Measurements from ENCODE around the gene GRID2. TPM values are rescaled to one million over a fixed set of nuclear protein-coding genes. Genes with fewer than 3 reads are reported as not detected.
"Not testable (repeated sequence)": the region's sequence is repeated elsewhere in the genome, so short reads cannot be mapped to it uniquely, and the experiment has no call there.

GRID2 gene
- total RNA-seq, 1 experiment from 2014 or later: not detected

DNA sequence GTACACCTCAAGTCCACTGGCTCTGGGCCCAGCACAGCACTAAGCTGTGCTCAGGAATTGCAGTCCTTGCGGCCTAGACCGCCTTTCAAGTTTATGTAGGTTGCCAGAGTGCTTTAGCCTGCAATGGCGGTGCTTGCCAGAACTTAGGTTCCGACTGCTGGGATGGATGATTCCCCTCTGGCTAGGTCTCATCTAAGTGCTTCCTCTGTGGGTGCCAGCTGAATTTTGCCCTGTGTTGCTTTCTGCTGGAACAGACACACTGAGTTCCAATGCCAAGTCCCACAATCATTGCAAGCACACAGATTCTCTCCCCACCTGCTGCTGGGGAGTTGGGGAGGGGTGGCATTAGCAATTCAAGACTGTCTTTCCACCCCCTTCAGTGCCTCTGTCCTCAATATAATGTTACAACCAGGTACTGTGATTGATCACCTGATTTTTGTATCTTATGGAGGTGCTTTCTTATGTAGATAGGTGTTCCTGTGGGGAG is 129.5 kb downstream of the GRID2 start:
- DNase-seq (ENCODE audit: low spot score): no peak

DNA sequence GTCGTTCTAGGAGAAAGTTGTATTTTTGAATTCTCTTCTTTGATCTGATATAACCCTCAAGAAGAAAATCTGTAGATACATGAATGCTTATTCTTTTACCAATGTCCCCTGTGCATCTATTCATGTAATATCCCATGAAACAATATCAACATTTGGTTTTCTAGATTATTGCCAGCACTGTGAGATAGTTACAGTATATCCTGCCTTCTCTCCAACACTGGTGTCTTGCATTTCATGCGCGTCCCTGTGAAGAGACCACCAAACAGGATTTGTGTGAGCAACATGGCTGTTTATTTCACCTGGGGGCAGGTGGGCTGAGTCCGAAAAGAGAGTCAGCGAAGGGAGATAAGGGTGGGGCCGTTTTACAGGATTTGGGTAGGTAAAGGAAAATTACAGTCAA is 135.0 kb downstream of the GRID2 start:
- not testable (repeated sequence) for DNase-seq (ENCODE audit: low spot score)

DNA sequence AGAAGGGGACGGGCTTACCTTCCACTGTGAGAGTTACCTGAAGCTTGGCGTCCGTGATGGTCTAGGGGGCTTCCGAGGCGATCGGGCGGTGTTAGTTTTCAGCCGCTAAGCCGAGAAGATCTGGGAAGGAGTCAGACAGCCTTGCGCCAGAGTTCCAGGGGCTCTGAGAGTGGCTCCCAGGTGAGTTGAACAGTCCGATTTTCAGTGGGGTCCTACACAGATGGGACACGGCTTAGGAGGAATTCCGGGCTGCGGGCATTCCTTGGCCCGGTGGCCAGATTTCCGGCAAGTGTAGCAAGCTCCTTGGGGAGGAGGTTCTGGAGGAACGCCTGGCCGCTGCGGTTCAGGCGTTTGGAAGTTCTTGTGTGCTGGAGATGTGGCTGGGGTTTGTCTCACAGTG is 138.4 kb downstream of the GRID2 start:
- not testable (repeated sequence) for DNase-seq (ENCODE audit: low spot score)

DNA sequence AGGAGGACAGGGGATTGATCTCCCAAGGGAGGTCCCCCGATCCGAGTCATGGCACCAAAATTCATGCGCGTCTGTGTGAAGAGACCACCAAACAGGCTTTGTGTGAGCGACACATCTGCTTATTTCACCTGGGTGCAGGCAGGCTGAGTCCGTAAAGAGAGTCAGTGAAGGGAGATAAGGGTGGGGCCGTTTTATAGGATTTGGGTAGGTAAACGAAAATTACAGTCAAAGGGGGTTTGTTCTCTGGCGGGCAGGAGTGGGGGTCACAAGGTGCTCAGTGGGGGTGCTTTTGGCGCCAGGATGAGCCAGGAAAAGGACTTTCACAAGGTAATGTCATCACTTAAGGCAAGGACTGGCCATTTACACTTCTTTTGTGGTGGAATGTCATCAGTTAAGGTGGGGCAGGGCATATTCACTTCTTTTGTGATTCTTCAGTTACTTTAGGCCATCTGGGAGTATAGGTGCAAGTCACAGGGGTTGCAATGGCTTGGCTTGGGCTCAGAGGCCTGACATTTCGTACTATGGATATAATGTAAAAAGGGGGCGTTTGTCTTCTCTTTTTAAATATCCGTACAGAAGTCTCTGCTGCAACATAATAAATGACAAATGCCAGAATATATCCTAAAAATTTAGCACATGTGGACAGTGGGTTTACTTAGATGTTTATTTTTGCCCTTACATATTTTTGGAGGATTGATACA is 140.5 kb downstream of the GRID2 start:
- DNase-seq (ENCODE audit: low spot score): not testable (repeated sequence)

DNA sequence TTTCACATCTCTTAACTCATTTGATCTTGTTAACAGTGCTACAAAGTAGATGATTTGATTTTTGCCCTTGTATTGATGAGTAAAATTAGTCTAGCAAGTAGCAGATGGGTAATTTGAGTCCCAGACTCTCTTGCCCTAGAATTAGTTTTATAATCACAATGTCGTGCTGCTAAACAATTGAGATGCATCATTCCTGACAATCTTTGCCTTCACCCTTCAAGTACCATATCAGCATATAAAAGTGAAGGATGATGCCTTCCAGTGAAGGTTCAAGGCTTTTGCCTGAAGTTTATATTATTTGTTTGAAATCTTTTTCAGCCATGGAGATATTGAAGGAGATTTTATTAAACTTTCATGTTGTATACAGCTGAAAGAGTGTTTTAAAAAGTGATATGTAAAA is 141.4 kb downstream of the GRID2 start:
- DNase-seq (ENCODE audit: low spot score): no peak

DNA sequence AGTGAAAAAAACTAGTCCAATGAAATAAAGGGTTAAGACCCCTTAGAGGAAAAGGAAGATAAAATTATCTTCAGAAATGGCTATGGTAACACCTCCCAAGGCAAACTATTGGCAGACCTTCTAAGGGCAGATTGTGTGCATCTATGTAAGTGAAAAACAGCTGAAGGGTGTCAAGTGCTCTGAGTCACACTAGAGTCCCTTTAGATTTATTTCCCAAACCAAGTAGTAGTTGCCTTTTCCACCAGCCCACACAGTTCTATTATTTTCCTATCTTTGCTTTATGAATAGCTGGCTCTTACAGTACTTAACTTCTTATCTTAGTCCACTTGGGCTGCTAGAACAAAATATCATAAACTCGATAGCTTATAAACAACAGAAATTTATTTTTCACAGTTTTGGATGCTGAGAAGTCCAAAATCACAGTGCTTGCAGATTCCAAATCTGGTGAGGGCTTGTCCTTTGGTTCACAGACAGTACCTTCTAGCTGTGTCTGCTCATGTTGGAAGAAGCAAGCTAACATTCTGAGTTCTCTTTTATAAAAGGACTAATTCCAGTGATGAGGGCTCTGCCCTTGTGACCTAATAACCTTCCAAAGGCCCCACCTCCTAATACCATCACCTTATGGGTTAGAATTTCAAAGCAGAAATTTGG is 143.6 kb downstream of the GRID2 start:
- no peak for DNase-seq (ENCODE audit: low spot score)

DNA sequence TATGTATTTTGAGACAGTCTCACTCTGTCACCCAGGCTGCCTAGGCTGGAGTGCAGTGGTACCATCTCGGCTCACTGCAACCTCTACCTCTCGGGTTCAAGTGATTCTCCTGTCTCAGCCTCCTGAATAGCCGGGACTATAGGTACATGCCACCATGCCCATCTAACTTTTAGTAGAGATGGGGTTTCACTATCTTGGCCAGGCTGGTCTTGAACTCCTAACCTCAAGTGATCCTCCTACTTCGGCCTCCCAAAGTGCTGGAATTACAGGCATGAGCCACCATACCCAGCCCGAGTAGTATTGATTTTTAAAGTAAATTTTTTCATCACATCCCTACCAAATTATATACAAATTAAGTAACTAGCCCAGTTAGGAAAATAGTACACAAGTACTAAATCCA is 144.4 kb downstream of the GRID2 start:
- not testable (repeated sequence) for DNase-seq (ENCODE audit: low spot score)

DNA sequence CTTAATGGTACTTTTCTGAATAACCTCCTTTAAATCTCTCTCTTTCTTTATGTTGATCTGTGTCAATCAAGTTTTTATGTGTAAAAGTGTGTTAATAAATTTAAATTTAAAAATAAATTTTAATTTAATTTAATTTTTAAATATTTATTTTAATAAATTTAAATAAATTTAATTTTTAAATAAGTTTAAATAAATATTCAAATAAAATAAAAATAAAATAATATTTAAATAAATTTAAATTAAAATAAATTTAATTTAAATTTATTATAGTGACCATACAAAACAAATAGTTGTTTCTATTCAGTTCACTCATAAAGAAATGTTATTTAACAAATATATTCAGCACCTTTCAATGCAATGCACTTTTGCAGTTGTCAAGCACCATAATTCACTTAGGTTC is 146.9 kb downstream of the GRID2 start:
- DNase-seq (ENCODE audit: low spot score): no peak

DNA sequence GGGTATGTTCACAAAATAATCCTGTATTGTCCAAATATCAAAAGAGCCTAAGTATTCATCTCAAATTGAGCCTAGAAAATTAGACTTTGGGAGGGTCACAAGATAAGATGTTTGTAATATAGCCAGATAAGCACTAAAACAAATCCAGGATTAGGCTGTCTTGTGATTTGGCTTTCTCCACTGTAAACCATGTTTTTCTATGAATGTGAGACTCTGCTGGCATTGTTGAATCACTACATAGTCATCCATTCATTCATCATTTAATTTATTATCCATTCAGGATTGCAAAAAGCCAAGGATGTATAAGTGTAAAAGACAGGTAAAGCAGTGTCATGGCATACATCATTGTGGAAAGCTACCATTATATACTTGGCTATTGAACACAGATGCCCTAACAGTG is 148.0 kb downstream of the GRID2 start:
- DNase-seq (ENCODE audit: low spot score): no peak

DNA sequence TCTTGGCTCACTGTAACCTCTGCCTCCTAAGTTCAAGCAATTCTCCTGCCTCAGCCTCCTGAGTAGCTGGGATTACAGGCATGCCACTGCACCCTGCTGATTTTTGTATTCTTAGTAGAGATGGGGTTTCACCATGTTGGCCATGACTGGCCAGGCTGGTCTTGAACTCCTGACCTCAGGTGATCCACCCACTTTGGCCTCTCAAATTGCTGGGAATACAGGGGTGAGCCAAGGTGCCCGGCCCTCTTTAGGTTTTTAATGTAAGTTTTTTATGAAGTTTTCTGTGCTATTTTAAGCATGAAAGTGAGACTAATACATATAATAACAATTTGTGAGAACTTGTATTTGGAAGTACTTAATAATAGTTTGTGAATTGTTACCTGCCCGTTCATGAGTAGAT is 148.6 kb downstream of the GRID2 start:
- DNase-seq (ENCODE audit: low spot score): not testable (repeated sequence)

DNA sequence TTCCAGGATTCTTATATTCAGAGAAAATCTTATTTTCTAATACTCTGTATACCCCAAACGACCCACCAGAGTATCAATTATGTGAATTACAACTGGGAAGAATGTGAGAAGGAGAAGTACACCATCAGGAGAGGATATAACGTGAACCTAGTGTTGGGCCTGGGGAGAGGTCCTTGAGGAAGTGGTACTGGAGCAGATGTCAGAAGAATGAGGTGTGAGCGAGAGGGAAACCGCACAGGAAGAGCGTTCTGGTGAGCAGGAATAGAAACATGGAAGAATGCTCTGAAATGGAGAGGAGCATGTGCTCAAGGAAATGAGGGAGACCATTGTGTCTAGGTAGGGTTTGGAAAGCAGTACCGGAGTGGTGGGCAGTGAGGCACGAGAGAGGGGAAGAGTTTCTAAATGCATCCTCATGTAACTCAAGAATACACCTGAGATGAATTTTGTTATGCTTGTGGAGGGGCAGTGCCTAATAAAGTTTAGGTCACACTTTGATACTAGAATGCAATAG is 151.6 kb downstream of the GRID2 start:
- DNase-seq (ENCODE audit: low spot score): no peak

DNA sequence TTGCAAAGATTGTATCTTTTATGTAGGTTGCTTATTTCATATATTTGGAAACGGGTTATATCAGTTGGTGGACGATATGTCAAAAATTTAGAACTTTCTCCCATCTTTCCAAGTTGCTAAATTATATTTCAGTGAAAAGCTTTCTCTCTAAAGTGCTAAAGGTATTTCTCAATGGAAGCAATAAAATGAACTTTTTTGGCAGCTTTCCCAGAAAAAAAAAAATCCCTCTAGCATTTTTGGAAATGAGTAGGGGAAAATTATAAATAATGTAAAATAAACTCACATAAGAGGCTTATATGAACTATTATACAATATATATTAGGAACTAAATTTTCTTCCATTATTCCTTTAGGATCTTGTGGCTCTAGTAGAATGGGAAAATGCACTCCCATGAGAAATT is 152.2 kb downstream of the GRID2 start:
- no peak for DNase-seq (ENCODE audit: low spot score)

DNA sequence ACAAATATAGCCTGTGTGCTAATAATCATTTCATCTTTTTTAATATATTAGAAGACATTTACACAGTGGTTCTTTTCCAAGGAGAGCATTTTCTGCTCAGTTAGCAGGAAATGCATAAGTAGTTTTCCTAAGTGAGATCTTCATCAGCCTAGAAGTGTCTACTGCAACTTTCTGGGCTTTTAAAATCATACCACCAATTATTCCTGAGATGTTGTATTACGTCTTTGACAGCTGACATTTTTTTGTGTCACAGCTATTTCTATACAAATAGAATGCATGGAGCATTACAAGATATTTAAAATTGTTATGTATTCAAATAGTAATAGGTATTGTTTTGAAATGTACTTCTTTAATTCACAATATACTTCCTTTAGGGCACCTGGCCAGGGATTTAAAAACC is 158.0 kb downstream of the GRID2 start:
- no peak for DNase-seq (ENCODE audit: low spot score)

DNA sequence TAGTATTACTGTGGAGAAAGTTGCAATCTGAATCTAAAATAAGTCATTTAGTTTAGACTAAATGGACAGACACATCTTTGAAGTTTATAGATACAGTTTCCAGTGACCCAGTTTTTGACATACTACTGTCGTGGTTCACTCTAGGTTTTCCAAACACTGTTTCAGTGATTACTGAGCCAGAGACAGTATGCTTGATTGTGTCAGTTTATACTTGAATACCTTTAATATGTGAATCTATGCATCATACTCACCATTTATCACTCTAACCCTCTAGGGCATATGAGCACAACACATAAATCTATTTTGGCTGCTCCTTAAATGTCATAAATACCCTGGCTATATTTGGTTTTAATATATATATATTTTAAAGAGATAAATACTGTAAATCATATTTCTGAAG is 173.5 kb downstream of the GRID2 start:
- no peak for DNase-seq (ENCODE audit: low spot score)

DNA sequence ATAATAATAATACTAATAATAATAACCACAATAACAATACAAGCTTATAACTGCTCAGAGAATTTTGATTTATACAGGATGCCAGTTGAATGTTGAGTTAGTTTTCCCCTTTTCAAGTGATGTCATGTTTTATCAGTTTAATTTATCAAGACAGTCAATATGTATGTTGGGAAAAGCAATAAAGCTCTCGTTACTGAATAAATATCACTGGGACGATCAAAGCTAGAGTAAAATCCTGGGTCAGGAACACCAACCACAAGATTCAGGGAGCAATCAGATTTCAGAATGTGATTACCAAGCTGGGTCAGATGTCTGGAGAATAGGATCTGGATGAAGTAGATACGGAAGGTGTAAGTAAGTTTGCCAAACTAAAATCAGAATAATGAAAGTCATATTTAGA is 179.6 kb downstream of the GRID2 start:
- peak; percentile 42 for DNase-seq (ENCODE audit: low spot score)

DNA sequence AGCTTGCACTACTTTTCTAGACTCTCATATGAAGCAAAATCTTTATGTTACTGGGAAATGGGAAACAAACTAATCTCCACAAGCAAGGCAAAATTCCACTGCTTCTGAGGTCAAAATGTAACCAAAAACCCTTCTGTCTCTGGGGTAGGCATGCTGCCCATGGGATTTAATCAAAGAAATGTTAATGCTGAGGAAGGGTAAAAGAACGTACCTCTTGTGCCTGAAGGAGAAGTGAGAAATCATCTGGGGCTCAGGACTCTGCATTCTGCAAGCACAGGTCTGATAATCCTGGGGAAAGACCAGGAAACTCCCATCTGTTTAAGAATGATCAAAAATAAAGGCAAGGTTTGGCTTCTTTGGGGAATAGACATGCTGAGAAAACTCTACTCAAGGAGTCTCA is 184.7 kb downstream of the GRID2 start:
- DNase-seq (ENCODE audit: low spot score): no peak

DNA sequence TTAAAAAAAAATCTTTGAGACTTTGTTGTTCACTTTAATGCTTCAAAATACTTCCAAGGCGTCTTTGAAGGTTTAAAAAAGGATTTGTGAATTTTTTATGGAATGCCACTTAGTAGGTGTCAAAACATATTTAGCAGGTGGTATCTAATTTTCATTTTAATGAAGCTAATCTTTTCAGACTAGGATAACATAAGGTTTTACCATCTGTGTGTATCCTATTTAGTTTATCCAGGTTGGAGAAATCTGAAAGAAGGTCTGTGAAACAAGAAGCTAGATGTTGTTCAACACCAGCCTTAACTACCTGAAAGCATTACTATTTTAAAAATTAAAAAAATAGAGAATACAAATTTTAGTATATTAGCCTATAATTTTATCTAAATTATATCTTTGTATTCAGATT is 193.4 kb downstream of the GRID2 start:
- no peak for DNase-seq (ENCODE audit: low spot score)

DNA sequence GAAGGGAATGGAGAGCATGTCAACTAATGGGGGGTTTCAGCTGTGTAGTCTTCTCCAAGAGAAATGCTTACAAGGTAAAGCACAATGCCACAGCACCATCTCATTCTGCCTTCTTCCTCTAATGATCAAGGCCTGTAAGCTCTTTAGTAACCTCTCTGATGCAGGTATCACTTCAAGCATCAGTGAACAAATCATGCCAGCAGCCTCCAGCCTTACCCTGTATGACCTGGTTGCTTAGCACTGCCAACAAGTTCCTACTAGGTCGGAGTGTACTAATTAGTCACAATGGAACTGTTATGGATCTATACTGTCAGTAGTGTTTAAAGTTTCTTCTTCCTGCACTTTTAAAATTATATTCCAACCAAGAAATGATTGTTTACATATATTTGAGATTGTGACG is 197.7 kb downstream of the GRID2 start:
- DNase-seq (ENCODE audit: low spot score): no peak

DNA sequence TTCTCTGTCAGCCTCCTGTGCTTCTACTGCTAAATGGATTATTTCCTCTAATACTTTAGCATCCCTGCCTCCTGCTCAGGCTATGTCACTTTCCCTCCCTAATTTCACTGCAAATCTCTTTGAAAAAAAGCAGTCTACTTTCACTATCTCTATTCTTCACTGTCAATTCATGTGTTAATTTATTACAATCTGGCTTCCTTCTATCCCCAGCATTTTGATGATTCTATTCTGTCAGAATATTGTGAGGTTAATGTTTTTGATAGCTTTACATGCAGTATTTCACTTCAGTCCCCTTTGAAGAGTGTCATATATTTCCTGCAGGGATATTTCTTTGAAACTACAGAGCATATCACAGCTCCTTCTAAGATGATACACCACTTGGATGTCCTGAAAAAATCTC is 203.2 kb downstream of the GRID2 start:
- DNase-seq (ENCODE audit: low spot score): no peak

DNA sequence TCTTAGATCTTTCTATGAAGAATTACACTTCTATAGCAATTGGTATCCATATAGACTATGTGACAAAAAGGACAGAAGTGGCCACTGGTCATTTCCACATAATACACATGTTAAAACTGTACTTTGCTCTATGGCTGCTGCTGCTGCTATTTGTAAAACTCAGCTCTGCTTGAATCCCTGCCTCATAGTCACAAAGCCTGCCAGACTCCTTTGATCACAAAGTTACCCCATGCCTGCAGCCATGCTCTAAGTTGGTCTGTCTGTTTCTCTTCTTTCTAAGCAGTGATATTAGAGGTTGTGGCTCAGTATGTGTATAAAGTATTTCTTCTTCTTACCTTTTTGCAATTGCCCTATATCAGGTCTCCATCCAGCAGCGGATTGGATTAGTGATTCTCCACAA is 210.9 kb downstream of the GRID2 start:
- no peak for DNase-seq (ENCODE audit: low spot score)

DNA sequence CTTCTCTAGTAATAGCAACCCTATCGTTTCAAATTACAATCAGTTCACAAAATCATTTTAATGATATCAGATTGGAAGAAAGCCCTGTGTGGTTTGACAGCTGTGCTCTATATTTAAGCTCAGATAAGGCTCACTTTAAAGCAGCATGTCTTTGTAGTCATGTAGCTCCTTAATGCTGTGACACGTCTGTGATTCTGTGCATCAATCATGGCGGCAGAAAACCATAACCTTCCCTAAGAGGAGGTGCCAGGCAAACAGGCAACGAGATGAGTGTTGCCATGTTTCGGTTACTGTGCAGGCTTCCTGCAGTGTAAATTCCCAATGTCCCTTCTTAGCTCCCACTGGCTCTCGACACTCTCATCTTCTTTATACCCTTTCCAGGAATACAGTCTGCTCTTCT is 212.7 kb downstream of the GRID2 start:
- DNase-seq (ENCODE audit: low spot score): no peak

DNA sequence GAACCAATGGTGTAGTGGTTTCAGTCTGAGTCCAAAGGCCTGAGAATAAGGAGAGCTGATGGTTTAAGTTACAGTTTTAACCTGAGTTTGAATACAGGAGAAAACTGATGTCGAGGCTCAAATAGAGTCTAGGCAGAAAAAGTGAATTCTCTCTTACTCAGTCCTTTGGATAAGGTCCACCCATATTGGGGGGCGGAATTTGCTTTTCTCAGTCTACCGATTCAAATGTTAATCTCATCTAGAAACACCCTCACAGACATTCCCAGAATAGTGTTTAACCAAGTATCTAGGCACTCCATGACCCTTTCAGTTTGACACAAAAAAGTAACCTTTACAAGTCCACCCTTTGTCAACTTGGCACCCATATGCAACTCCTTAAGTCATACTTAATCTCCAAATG is 216.0 kb downstream of the GRID2 start:
- DNase-seq (ENCODE audit: low spot score): no peak

DNA sequence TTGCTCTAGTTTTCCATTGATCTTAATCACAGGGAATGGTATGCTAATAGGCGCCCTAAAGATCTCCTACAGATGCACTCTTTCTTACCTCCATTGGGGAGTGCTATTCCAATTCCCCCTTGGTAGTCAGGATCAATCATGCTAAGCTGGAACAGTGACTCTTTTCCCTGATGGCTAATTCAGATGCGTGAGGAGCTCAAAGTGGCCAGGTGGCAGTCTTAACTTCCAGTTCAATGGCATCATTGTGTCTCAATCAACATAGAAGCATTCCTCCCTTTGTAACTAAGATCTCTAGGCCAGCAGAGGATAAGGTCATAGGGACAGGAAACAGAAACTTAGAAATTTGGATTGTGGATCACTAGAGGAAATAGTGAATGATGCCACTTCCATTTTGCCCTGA is 216.8 kb downstream of the GRID2 start:
- peak; percentile 1 for DNase-seq (ENCODE audit: low spot score)

Data from HT-29 (cell line).